B cell (primary cell): ENCODE measurements around the gene HDHD5. TPM values are rescaled to one million over a fixed set of nuclear protein-coding genes. Genes with fewer than 3 reads are reported as not detected.

Experiments used
- ATAC-seq: fragments of 200-7000 bp; cut with Tn5 transposase; one replicate; pipeline ENCODE4 v1.10.0; 2021; ENCODE audit warnings: low read depth, mild to moderate bottlenecking, moderate number of reproducible peaks, moderate library complexity
- CTCF ChIA-PET: fragments of 350-600 bp; sonication (Branson Sonifier 250); formaldehyde crosslinking; loops from one replicate; lab custom pipeline; 2021; ENCODE audit warnings: antibody characterized with exemption, inconsistent platforms; lab: Charles Lee
- POLR2A ChIA-PET: fragments of 350-600 bp; sonication (Branson Sonifier 250); formaldehyde crosslinking; loops from one replicate; lab custom pipeline; 2021; ENCODE audit warnings: antibody characterized with exemption; lab: Charles Lee
- DNase-seq: peaks from one replicate; pipeline ENCODE4 v3.0.0; 2013
- H2AFZ ChIP-seq: 2 replicates; pipeline ENCODE4 v1.6.1; 2012; ENCODE audit warnings: mild to moderate bottlenecking, low read depth, low read length; ENCODE audit not compliant: insufficient read depth, poor library complexity, severe bottlenecking
- H3K27ac ChIP-seq, 2 donors: 1 replicate in 1 of 2; 2 replicates in 1 of 2; pipeline ENCODE4 v1.5.1; 2012 to 2013; ENCODE audit warnings: low read length in 2 of 2, mild to moderate bottlenecking in 2 of 2, moderate library complexity in 1 of 2
- H3K27me3 ChIP-seq, 4 experiments: fragments of 200-600 bp in 1 of 4; sonication (generic) in 1 of 4; replicated peaks in 1 of 4; 1 replicate in 2 of 4; 2 replicates in 2 of 4; pipeline versions ENCODE4 v1.6.1 to v1.7.0; 2013 to 2016; ENCODE audit warnings: low read length in 3 of 4, mild to moderate bottlenecking in 2 of 4, mixed read lengths in 1 of 4, moderate library complexity in 1 of 4; ENCODE audit not compliant: insufficient read depth in 4 of 4, control insufficient read depth in 3 of 4; ENCODE audit errors: control extremely low read depth in 1 of 4
- H3K36me3 ChIP-seq, 2 experiments: replicated peaks in 1 of 2; 1 replicate in 1 of 2; 2 replicates in 1 of 2; pipeline versions ENCODE4 v1.6.1 to v1.7.1; 2013; ENCODE audit warnings: low read length in 1 of 2; ENCODE audit not compliant: insufficient read depth in 2 of 2, control insufficient read depth in 1 of 2; ENCODE audit errors: control extremely low read depth in 1 of 2, extremely low read depth in 1 of 2
- H3K4me1 ChIP-seq, 2 donors: fragments of 200-600 bp in 1 of 2; sonication (generic) in 1 of 2; 1 replicate in 1 of 2; 2 replicates in 1 of 2; pipeline versions ENCODE4 v1.5.1 to v1.6.1; 2013 to 2017; ENCODE audit warnings: low read length in 2 of 2; ENCODE audit not compliant: control insufficient read depth in 2 of 2, insufficient read depth in 2 of 2
- H3K4me2 ChIP-seq: replicated peaks from 2 replicates; pipeline ENCODE3; 2012; ENCODE audit warnings: mild to moderate bottlenecking, low read depth, low read length; ENCODE audit not compliant: poor library complexity, severe bottlenecking
- H3K4me3 ChIP-seq, 5 experiments: fragments of 200-600 bp in 1 of 5; sonication (generic) in 1 of 5; 1 replicate in 3 of 5; 2 replicates in 2 of 5; pipeline versions ENCODE4 v1.5.1 to v1.7.0; 2011 to 2016; ENCODE audit warnings: low read length in 4 of 5, mild to moderate bottlenecking in 4 of 5, low read depth in 2 of 5, control low read depth in 1 of 5, moderate library complexity in 1 of 5; ENCODE audit not compliant: insufficient read depth in 1 of 5; ENCODE audit errors: control extremely low read depth in 1 of 5, extremely low read depth in 1 of 5
- H3K79me2 ChIP-seq: fragments of 200-600 bp; sonication (generic); one replicate; pipeline ENCODE4 v1.6.0; 2016; ENCODE audit warnings: low read length; ENCODE audit not compliant: control insufficient read depth, insufficient read depth
- H3K9ac ChIP-seq: fragments of 200-600 bp; sonication (generic); 2 replicates; pipeline ENCODE4 v1.6.1; 2017; ENCODE audit warnings: mild to moderate bottlenecking, low read length, moderate library complexity
- H3K9me3 ChIP-seq, 3 donors: one replicate each; pipeline versions ENCODE4 v1.6.1 to v1.7.1; 2013; ENCODE audit warnings: low read length in 2 of 3; ENCODE audit not compliant: control insufficient read depth in 2 of 3, insufficient read depth in 1 of 3; ENCODE audit errors: control extremely low read depth in 1 of 3
- H4K20me1 ChIP-seq: 2 replicates; pipeline ENCODE4 v1.6.0; 2012; ENCODE audit warnings: mild to moderate bottlenecking, low read length; ENCODE audit not compliant: insufficient read depth, control insufficient read depth, poor library complexity, severe bottlenecking
- H3K27ac Mint-ChIP-seq: one replicate; pipeline ENCODE4 v1.8.0; 2021; ENCODE audit warnings: mixed read lengths
- H3K27me3 Mint-ChIP-seq: one replicate; pipeline ENCODE4 v1.8.0; 2021; ENCODE audit warnings: mixed read lengths
- H3K4me1 Mint-ChIP-seq: one replicate; pipeline ENCODE4 v1.8.0; 2021; ENCODE audit warnings: mixed read lengths
- H3K4me3 Mint-ChIP-seq: one replicate; pipeline ENCODE4 v1.8.0; 2021; ENCODE audit warnings: mixed read lengths
- H3K9me3 Mint-ChIP-seq: one replicate; pipeline ENCODE4 v1.8.0; 2022; ENCODE audit warnings: mixed read lengths; ENCODE audit not compliant: insufficient read depth
- CTCF ChIP-seq: fragments of 200-600 bp; IDR thresholded peaks from one replicate; pipeline ENCODE4 v1.8.0; 2022; ENCODE audit warnings: antibody characterized with exemption, mild to moderate bottlenecking
- EZH2 ChIP-seq: IDR thresholded peaks from 2 replicates; pipeline ENCODE4 v1.6.1; 2012; ENCODE audit warnings: borderline replicate concordance, low read depth, mild to moderate bottlenecking, moderate library complexity, low read length; ENCODE audit not compliant: insufficient read depth, poor library complexity, severe bottlenecking
- WGBS: methylation state at CpG from one replicate; pipeline ENCODE4 v1.1.5; 2013; ENCODE audit warnings: missing lambda C conversion rate; ENCODE audit not compliant: insufficient coverage; 5-methylcytosine and 5-hydroxymethylcytosine counted together
- intact Hi-C: fragments of 100-400 bp; cut with micrococcal nuclease; formaldehyde crosslinking; loops from one replicate; pipeline ENCODE4 v1.10.0; 2022
- polyA plus RNA-seq: library from polyadenylated mRNA; depleted of rRNA; stranded (reverse); fragments of >200 nt; gene quantifications from 2 replicates; pipeline ENCODE4 v1.2.3, GENCODE V29; 2012
- total RNA-seq, 2 donors: library from RNA; stranded (reverse); fragments of 120-200 nt in 1 of 2; gene quantifications; 1 replicate in 1 of 2; 2 replicates in 1 of 2; pipeline versions ENCODE4 v1.2.3 to v1.2.4, GENCODE V29; 2013 to 2022

The HDHD5 gene
- total and polyA plus RNA-seq, 2 donors (not counting 1 experiment from before 2014, with no cell fraction given) = 17.7 to 37.7 TPM

DNA sequence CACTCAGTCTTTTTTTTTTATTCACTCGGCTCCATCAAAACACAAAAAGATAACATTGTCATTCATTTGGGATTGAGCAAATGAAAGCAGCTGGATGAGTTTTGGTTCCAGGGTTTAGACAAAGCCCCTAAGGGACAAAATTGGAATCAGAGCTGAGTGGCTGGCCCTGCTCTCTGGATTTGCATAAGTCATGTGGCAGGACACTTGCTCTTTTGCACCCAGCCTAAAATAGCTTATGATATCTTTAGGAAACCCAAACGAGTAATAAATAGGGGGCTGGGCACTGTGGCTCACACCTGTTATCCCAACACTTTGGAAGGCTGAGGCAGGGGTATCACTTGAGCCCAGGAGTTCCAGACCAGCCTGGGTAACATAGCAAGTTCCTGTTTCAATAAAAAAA, 27.0 kb downstream of the HDHD5 start:
- no peak overlapping the region for H3K4me2 ChIP-seq
- no peak overlapping the region for H3K9ac ChIP-seq
- intact Hi-C loops = no loop called here
- no peak overlapping the region for H2AFZ ChIP-seq
- no peaks in the 10 kb centered on the region for H3K27me3 ChIP-seq
- peaks cover 3% of the 10 kb centered on the region for H3K4me1 Mint-ChIP-seq
- no peak overlapping the region for H3K27ac Mint-ChIP-seq
- H4K20me1 ChIP-seq = no peaks in the 10 kb centered on the region
- CTCF ChIA-PET = no interaction called here
- H3K4me3 ChIP-seq = no peak overlapping the region
- H3K79me2 ChIP-seq = no peaks in the 10 kb centered on the region
- H3K9me3 Mint-ChIP-seq = no peaks in the 10 kb centered on the region
- no peaks in the 10 kb centered on the region for H3K27me3 Mint-ChIP-seq
- no peak overlapping the region for H3K27ac ChIP-seq
- no CpG with 5 or more reads among the region's 2 CpGs for WGBS
- H3K4me3 Mint-ChIP-seq = no peak overlapping the region
- no peaks in the 10 kb centered on the region for H3K9me3 ChIP-seq
- POLR2A ChIA-PET = no interaction called here
- TF ChIP-seq CTCF (no peak), EZH2 (no peak)
- DNase-seq (no peak), ATAC-seq (no peak)
- H3K36me3 ChIP-seq = no peaks in the 10 kb centered on the region
- H3K4me1 ChIP-seq = peaks cover 0 to 3% of the 10 kb centered on the region in 2 donors

GRCh38 chr22:17131686-17132085, 27.4 kb downstream of the HDHD5 start:
- intact Hi-C loops = no loop called here
- DNase-seq (no peak), ATAC-seq (no peak)
- CTCF ChIA-PET = no interaction called here
- peaks cover 3% of the 10 kb centered on the region for H3K4me1 Mint-ChIP-seq
- peaks cover 0 to 3% of the 10 kb centered on the region in 2 donors for H3K4me1 ChIP-seq
- H2AFZ ChIP-seq = no peak overlapping the region
- 74% methylated on average over 5 of the region's 5 CpGs for WGBS
- H3K36me3 ChIP-seq = no peaks in the 10 kb centered on the region
- TF ChIP-seq EZH2 (no peak), CTCF (no peak)
- H3K27ac ChIP-seq = no peak overlapping the region
- no peaks in the 10 kb centered on the region for H3K27me3 Mint-ChIP-seq
- no peak overlapping the region for H3K9ac ChIP-seq
- H3K4me3 ChIP-seq = no peak overlapping the region
- no peak overlapping the region for H3K4me2 ChIP-seq
- H3K27ac Mint-ChIP-seq = no peak overlapping the region
- no peaks in the 10 kb centered on the region for H3K9me3 ChIP-seq
- H3K79me2 ChIP-seq = no peaks in the 10 kb centered on the region
- no peaks in the 10 kb centered on the region for H4K20me1 ChIP-seq
- POLR2A ChIA-PET = no interaction called here
- H3K4me3 Mint-ChIP-seq = no peak overlapping the region
- H3K27me3 ChIP-seq = no peaks in the 10 kb centered on the region
- no peaks in the 10 kb centered on the region for H3K9me3 Mint-ChIP-seq
